Measurements from ENCODE around the gene SCAMP2.
A peak's percentile ranks its signal among the peaks of the same experiment; 100 is the strongest.

Gene SCAMP2

GRCh38 chr15:74839526-74840395 is 33.4 kb downstream of the SCAMP2 start:
- no peak overlapping the region for H3K27ac ChIP-seq
- TF ChIP-seq CTCF (conservative IDR thresholded peaks at IDR 0.05) (0 out of 2 replicates have a peak, but pooled peaks have one; percentile 7), ZFX (IDR thresholded peaks at IDR 0.05) (no peak)

DNA sequence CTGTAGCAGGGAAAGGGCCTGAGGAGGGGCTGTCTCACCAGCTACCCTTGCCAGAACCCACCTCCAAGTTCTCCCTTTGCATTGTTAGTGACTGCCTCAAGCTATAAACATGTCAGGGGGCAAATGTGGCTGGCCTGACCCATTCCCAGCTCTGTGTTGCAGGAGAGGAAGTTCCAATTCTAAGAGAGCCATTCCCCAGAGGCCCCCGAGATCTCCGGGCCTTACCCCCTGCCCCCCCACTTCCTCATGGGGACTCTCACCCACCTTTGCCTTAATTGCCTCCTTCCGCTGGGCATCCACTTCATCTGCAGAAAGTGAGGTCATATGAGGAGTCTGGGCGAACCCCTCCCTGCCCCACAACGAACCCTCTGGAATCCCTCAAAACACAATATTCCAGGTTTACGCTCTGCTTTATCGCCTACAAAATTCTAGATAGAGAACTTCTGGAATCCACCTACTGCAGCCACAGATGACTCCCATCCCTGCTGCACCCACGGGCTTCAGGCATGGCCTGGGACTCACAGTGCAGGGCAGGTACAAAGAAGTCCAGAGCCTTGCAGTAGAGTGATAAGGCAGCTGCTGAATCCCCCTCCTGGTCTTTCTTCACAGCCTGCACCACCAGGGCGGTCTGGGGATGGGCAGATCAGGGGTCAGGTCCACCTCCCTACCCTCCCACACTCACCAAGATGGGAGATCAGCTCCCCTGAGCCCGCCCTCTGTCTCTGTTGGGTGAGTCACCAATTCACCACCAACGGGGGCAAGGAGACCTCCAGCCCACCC is 34.2 kb downstream of the SCAMP2 start:
- TF ChIP-seq ZFX (IDR thresholded peaks at IDR 0.05) (no peak), CTCF (conservative IDR thresholded peaks at IDR 0.05) (no peak)
- H3K27ac ChIP-seq = no peak overlapping the region

- TF ChIP-seq ZFX (IDR thresholded peaks at IDR 0.05) = no peak
- no peak overlapping the region for H3K27ac ChIP-seq
These were observed 35.0 kb downstream of the SCAMP2 start for GRCh38 chr15:74838137-74838516.

DNA sequence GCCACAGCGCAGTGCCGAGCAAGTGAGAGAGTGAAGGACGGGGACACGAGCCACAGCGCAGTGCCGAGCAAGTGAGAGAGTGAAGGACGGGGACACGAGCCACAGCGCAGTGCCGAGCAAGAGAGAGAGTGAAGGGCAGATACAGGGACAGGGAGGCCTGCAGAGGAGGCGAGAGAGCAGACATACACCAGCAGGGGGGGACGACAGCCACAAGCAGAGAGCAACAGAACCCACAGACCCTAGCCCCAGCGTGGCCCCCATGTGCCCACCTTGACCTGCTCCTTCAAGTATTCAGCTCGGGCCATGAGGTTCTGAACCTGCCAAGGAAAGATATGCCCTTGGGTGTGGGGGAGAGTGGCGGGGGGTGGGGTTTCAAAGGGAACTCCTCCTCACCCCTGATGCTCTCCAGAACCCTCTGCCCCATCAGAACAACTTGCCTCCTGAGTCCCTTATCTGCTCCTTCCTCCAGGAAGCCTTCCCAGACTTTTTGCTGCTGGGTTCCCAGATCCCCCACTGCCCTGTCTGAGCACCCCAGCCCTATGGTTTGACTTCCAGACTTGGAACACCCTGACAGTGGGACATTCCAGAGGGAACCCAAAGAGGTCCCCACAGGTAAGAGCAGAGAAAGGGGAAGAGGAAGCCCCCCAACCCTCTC is 35.6 kb downstream of the SCAMP2 start:
- H3K27ac ChIP-seq = no peak overlapping the region
- TF ChIP-seq CTCF (conservative IDR thresholded peaks at IDR 0.05) = no peak; the same call in 1 of the 2 replicates
- no peak for TF ChIP-seq ZFX (IDR thresholded peaks at IDR 0.05)

DNA sequence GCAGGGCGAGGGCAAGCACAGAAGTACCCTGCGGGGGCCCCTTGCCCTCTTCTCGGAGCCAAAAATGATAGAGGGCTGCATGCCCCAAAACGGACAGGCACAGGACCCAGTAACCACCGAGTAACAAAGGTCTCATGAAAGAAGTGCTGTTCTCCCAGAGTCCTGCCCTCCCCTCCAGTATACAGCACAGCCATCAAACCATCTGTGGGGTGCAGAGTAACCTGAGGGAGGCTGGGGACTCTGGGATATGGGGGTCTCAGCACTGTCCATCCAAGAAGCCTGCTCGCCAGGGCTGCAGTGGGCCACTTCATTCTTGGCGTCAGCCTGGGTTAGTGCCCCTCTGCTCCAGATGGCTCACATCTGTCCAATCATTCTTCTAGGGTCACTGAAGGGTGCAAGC is 36.3 kb downstream of the SCAMP2 start:
- H3K27ac ChIP-seq = no peak overlapping the region
- no peak for TF ChIP-seq ZFX (IDR thresholded peaks at IDR 0.05)
- no peak for TF ChIP-seq CTCF (conservative IDR thresholded peaks at IDR 0.05)

DNA sequence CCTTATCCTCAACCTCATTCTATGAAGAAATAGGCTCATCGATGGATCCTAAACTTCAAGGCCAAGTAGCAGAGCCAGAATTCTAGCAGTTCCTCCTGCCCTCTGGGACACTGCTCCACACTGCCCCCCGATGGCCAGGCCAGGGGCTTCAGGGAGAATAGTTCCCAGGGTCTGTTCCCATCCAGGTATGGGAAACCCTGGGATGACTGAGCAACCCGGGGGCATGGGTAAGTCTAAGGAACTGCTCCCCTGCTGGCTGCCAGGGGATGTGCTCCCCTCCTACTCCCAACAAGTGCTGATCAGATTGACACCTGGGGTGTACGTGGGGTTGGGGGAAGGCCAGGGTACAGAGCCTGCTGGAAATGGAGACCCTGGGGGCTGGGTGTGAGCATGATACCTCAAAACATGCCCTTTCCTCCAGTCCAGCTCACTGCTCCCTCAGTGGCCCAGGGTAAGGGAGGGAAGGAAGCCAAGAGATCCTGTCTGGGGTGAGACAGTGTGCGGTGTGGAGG is 37.8 kb downstream of the SCAMP2 start:
- TF ChIP-seq CTCF (conservative IDR thresholded peaks at IDR 0.05) (peak; percentile 95), ZFX (IDR thresholded peaks at IDR 0.05) (no peak)
- no peak overlapping the region for H3K27ac ChIP-seq

DNA sequence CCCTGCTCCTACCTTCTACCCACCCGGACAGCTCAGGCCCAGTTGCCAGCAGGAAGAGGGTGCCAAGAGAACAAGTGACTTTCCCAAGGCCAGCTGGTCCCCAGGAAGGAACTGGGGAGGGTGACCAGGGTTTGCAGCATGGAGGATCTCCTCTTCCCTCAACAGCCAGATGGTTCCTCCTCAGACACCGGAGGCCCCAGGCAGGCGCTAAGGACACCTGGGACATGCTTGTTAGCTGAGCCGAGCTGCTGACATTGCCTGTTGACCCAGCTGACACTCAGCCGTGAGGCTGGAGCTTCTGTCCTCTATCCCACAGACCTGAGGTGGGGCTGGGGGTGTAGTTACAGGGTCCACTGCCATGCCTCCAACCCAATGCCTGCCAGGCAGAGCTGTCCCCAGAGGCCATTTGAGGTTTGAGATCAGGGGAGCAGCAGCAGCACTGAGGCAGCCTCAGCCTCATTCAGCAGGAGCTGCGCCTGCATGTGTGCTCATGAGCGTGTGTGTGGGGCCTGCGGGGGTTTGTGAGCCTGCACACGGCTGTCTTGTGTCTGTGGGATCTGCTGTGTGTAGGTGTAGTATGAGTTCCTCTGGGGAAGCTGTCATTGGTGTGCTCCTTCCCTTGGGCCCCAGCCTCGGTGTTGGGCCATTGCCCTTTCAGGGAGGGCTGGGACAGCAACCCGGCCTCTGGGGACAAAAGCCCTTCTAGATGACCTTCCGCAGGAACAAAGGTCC is 39.6 kb downstream of the SCAMP2 start:
- TF ChIP-seq ZFX (IDR thresholded peaks at IDR 0.05) (no peak), CTCF (conservative IDR thresholded peaks at IDR 0.05) (no peak)
- H3K27ac ChIP-seq = no peak overlapping the region
